Natural killer cell (primary cell): ENCODE data around the gene GJD2. TPM values are rescaled to one million over a fixed set of nuclear protein-coding genes. Genes with fewer than 3 reads are reported as not detected.

Experiments used
- ATAC-seq, 3 donors: fragments of 150-1000 bp in 2 of 3; fragments of 200-7000 bp in 1 of 3; cut with Tn5 transposase; 1 replicate in 1 of 3; 2 replicates in 2 of 3; pipeline ENCODE4 v1.10.0; 2021; ENCODE audit warnings: mild to moderate bottlenecking in 2 of 3, moderate library complexity in 2 of 3
- DNase-seq, 2 donors: peaks; one replicate each; pipeline versions ENCODE4 v3.0.0 to v3.0.0-alpha.2; 2013 to 2021; ENCODE audit warnings: mixed read lengths in 1 of 2
- H3K27ac ChIP-seq: one replicate; pipeline ENCODE4 v1.5.1; 2013; ENCODE audit warnings: mild to moderate bottlenecking, low read length
- H3K27me3 ChIP-seq: one replicate; pipeline ENCODE4 v1.6.1; 2013; ENCODE audit warnings: low read length; ENCODE audit not compliant: control insufficient read depth, insufficient read depth
- H3K36me3 ChIP-seq: one replicate; pipeline ENCODE4 v1.6.1; 2013; ENCODE audit warnings: low read length; ENCODE audit not compliant: control insufficient read depth, insufficient read depth
- H3K4me1 ChIP-seq: one replicate; pipeline ENCODE4 v1.6.1; 2013; ENCODE audit warnings: low read length; ENCODE audit not compliant: control insufficient read depth, insufficient read depth
- H3K4me3 ChIP-seq: one replicate; pipeline ENCODE4 v1.5.1; 2013; ENCODE audit warnings: low read length
- H3K9me3 ChIP-seq: one replicate; pipeline ENCODE4 v1.6.1; 2013; ENCODE audit warnings: low read length; ENCODE audit not compliant: control insufficient read depth, insufficient read depth
- H3K27ac Mint-ChIP-seq, 2 donors: one replicate each; pipeline ENCODE4 v1.8.0; 2022; ENCODE audit warnings: mild to moderate bottlenecking in 2 of 2, mixed read lengths in 2 of 2, moderate library complexity in 1 of 2
- H3K27me3 Mint-ChIP-seq, 2 donors: one replicate each; pipeline ENCODE4 v1.8.0; 2022; ENCODE audit warnings: low read depth in 2 of 2, mixed read lengths in 2 of 2
- H3K36me3 Mint-ChIP-seq: one replicate; pipeline ENCODE4 v1.8.0; 2022; ENCODE audit warnings: mixed read lengths
- H3K4me1 Mint-ChIP-seq, 2 donors: one replicate each; pipeline ENCODE4 v1.8.0; 2022; ENCODE audit warnings: mixed read lengths in 2 of 2
- H3K4me3 Mint-ChIP-seq: one replicate; pipeline ENCODE4 v1.8.0; 2022; ENCODE audit warnings: mild to moderate bottlenecking, moderate library complexity, mixed read lengths
- H3K9me3 Mint-ChIP-seq, 2 donors: one replicate each; pipeline ENCODE4 v1.8.0; 2022; ENCODE audit warnings: mixed read lengths in 2 of 2
- WGBS: methylation state at CpG from one replicate; pipeline ENCODE4 v1.1.7; 2013; ENCODE audit warnings: missing lambda C conversion rate; ENCODE audit not compliant: insufficient coverage; 5-methylcytosine and 5-hydroxymethylcytosine counted together
- intact Hi-C: fragments of 100-400 bp; cut with micrococcal nuclease; formaldehyde crosslinking; loops from one replicate; pipeline ENCODE4 v1.14.2; 2022
- total RNA-seq, 4 donors: library from RNA; stranded (reverse); fragments of 120-200 nt in 1 of 4; gene quantifications; one replicate each; pipeline versions ENCODE4 v1.2.3 to v1.2.4, GENCODE V29; 2013 to 2022
- TF ChIP-seq, protein P1 (sequence below): fragments of 200-600 bp; IDR thresholded peaks from one replicate; pipeline ENCODE4 v1.8.0; 2022; ENCODE audit warnings: antibody characterized with exemption

Gene GJD2
- total RNA-seq, 3 donors from 2014 or later (not counting 1 experiment from before 2014, with no cell fraction given): not detected

DNA sequence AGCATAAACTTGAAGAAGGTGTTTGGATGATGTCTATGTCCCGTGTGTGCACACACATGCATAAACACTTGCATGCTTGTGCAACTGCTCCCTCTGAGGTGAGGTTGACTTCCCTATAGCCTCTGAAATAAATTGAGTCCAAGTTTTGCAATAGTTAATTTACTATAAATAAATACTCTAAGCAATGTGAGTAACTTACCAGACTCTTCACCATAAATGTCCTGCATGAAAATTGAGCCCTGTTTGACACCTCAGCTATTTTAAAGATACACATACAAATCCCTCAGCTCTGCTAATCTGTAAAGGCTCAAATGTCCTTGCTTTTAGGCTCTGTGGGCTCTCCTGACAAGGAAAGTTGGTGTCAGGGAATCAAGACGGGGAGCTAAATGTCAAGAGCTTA, 37.1 kb downstream of the GJD2 start:
- Histone ChIP-seq H3K27ac (no peak overlapping the region), H3K27me3 (no peaks in the 10 kb centered on the region), H3K9me3 (no peaks in the 10 kb centered on the region), H3K4me3 (no peak overlapping the region), H3K36me3 (no peaks in the 10 kb centered on the region), H3K4me1 (no peaks in the 10 kb centered on the region)
- Mint-ChIP-seq H3K27ac (no peak overlapping the region), H3K9me3 (no peaks in the 10 kb centered on the region), H3K4me1 (no peaks in the 10 kb centered on the region), H3K4me3 (no peak overlapping the region), H3K27me3 (peaks cover 13 to 48% of the 10 kb centered on the region in 2 donors), H3K36me3 (no peaks in the 10 kb centered on the region)
- ATAC-seq (no peak), DNase-seq (no peak)
- TF ChIP-seq, protein P1, sequence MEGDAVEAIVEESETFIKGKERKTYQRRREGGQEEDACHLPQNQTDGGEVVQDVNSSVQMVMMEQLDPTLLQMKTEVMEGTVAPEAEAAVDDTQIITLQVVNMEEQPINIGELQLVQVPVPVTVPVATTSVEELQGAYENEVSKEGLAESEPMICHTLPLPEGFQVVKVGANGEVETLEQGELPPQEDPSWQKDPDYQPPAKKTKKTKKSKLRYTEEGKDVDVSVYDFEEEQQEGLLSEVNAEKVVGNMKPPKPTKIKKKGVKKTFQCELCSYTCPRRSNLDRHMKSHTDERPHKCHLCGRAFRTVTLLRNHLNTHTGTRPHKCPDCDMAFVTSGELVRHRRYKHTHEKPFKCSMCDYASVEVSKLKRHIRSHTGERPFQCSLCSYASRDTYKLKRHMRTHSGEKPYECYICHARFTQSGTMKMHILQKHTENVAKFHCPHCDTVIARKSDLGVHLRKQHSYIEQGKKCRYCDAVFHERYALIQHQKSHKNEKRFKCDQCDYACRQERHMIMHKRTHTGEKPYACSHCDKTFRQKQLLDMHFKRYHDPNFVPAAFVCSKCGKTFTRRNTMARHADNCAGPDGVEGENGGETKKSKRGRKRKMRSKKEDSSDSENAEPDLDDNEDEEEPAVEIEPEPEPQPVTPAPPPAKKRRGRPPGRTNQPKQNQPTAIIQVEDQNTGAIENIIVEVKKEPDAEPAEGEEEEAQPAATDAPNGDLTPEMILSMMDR: no peak
- WGBS: 92% methylated on average over 2 of the region's 2 CpGs
- intact Hi-C loops: no loop called here

DNA sequence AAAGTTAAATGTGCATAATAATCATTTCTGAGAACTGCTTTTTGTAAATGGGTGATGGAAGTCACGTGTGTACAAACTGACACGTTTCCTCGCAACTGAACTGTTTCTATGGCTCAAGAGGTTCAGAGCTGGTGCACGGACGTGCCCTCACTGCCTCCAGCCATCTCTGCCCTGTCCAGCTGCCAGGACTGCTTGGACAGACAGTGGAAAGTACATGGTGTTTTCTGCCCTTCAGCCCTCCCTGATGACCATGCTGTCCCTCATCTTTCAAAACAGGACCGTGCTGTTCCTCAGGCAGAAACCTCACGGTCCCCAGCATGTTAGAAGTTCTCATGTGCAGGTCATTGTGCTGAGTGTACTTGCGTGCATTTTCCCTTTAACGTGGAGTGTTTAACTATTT, 38.7 kb downstream of the GJD2 start:
- Histone ChIP-seq H3K27ac (no peak overlapping the region), H3K9me3 (no peaks in the 10 kb centered on the region), H3K4me3 (no peak overlapping the region), H3K27me3 (no peaks in the 10 kb centered on the region), H3K4me1 (no peaks in the 10 kb centered on the region), H3K36me3 (no peaks in the 10 kb centered on the region)
- no peak overlapping the region for H3K4me3 Mint-ChIP-seq
- no peak overlapping the region for H3K27ac Mint-ChIP-seq
- no peaks in the 10 kb centered on the region for H3K9me3 Mint-ChIP-seq
- 85% methylated on average over 9 of the region's 9 CpGs for WGBS
- DNase-seq: no peak
- peaks cover 11 to 42% of the 10 kb centered on the region in 2 donors for H3K27me3 Mint-ChIP-seq
- TF ChIP-seq, protein P1: no peak
- intact Hi-C loops: no loop called here
- no peaks in the 10 kb centered on the region for H3K4me1 Mint-ChIP-seq
- H3K36me3 Mint-ChIP-seq: no peaks in the 10 kb centered on the region
- no peak for ATAC-seq

DNA sequence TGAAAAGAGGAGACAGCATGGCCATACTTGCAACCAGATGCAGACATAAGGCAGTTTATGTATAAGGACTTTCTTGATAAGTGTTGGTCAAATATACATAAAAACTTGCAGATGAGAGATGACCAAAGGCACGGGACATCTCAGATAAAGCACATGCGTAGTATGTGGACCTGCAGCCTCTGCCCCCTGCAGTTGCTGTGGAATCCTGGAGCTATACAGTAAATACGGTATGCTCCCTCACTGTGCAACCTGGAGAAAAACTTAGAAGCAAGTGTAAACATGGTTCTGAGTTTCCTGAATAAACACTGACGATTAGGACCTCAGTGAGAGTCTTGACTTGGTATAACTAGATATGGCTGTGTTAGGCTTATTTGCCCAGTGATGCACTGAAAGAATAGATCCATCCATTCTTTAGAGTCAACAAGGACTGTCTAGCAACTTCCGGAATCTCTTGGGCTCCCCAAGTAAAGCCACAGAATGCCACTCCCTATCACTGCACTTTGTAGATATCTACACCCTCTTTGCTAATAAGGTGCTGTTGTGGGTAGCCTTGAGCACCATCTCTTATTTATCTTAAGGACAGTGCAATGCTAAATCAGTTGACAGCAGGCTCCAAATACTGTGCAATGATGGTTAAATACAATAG, 40.2 kb downstream of the GJD2 start:
- Histone ChIP-seq H3K4me1 (no peaks in the 10 kb centered on the region), H3K4me3 (no peak overlapping the region), H3K9me3 (no peaks in the 10 kb centered on the region), H3K27ac (no peak overlapping the region), H3K27me3 (no peaks in the 10 kb centered on the region), H3K36me3 (no peaks in the 10 kb centered on the region)
- DNase-seq: no peak
- Mint-ChIP-seq H3K36me3 (no peaks in the 10 kb centered on the region), H3K4me1 (no peaks in the 10 kb centered on the region), H3K27ac (no peak overlapping the region), H3K27me3 (peaks cover 5 to 27% of the 10 kb centered on the region in 2 donors), H3K9me3 (no peaks in the 10 kb centered on the region), H3K4me3 (no peak overlapping the region)
- intact Hi-C loops: no loop called here
- 86% methylated on average over 5 of the region's 5 CpGs for WGBS
- TF ChIP-seq, protein P1: no peak
- ATAC-seq: no peak

DNA sequence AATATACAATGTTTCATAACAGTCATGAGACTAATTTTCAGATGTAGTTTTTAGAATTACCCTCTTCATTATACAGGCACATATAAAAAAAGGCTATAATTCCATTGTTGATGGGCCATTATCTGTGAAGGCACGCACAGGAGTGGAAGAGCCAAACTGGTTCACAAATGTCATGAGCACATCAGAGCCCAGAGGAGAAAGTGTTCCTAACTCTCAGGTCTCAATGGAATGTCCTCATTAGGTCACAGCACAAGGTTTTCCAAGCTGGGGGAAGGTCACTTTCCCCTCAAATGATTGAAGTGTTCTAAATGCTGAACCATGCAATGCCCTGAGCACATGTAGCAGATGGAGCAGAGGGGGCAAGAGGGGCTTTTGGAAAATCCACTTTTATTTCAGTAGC, 41.2 kb downstream of the GJD2 start:
- no peaks in the 10 kb centered on the region for H3K9me3 Mint-ChIP-seq
- Histone ChIP-seq H3K4me3 (no peak overlapping the region), H3K36me3 (no peaks in the 10 kb centered on the region), H3K27me3 (no peaks in the 10 kb centered on the region), H3K9me3 (no peaks in the 10 kb centered on the region), H3K4me1 (no peaks in the 10 kb centered on the region), H3K27ac (no peak overlapping the region)
- intact Hi-C loops: no loop called here
- no peak overlapping the region for H3K27ac Mint-ChIP-seq
- H3K4me1 Mint-ChIP-seq: peaks cover under 1 to 2% of the 10 kb centered on the region in 2 donors
- TF ChIP-seq, protein P1: no peak
- DNase-seq (no peak), ATAC-seq (no peak)
- H3K36me3 Mint-ChIP-seq: no peaks in the 10 kb centered on the region
- H3K27me3 Mint-ChIP-seq: peaks cover 5 to 26% of the 10 kb centered on the region in 2 donors
- WGBS: 100% methylated on average over 1 of the region's 1 CpG
- no peak overlapping the region for H3K4me3 Mint-ChIP-seq
